B cell (primary cell): ENCODE results near the gene KSR2. TPM values are rescaled to one million over a fixed set of nuclear protein-coding genes. Genes with fewer than 3 reads are reported as not detected.

ENCODE experiments used
- ATAC-seq: fragments of 200-7000 bp; cut with Tn5 transposase; one replicate; pipeline ENCODE4 v1.10.0; 2021; ENCODE audit warnings: low read depth, mild to moderate bottlenecking, moderate number of reproducible peaks, moderate library complexity
- CTCF ChIA-PET: fragments of 350-600 bp; sonication (Branson Sonifier 250); formaldehyde crosslinking; loops from one replicate; lab custom pipeline; 2021; ENCODE audit warnings: antibody characterized with exemption, inconsistent platforms; lab: Charles Lee
- POLR2A ChIA-PET: fragments of 350-600 bp; sonication (Branson Sonifier 250); formaldehyde crosslinking; loops from one replicate; lab custom pipeline; 2021; ENCODE audit warnings: antibody characterized with exemption; lab: Charles Lee
- DNase-seq: peaks from one replicate; pipeline ENCODE4 v3.0.0; 2013
- H2AFZ ChIP-seq: 2 replicates; pipeline ENCODE4 v1.6.1; 2012; ENCODE audit warnings: mild to moderate bottlenecking, low read depth, low read length; ENCODE audit not compliant: insufficient read depth, poor library complexity, severe bottlenecking
- H3K27ac ChIP-seq, 2 donors: 1 replicate in 1 of 2; 2 replicates in 1 of 2; pipeline ENCODE4 v1.5.1; 2012 to 2013; ENCODE audit warnings: low read length in 2 of 2, mild to moderate bottlenecking in 2 of 2, moderate library complexity in 1 of 2
- H3K27me3 ChIP-seq, 4 experiments: fragments of 200-600 bp in 1 of 4; sonication (generic) in 1 of 4; replicated peaks in 1 of 4; 1 replicate in 2 of 4; 2 replicates in 2 of 4; pipeline versions ENCODE4 v1.6.1 to v1.7.0; 2013 to 2016; ENCODE audit warnings: low read length in 3 of 4, mild to moderate bottlenecking in 2 of 4, mixed read lengths in 1 of 4, moderate library complexity in 1 of 4; ENCODE audit not compliant: insufficient read depth in 4 of 4, control insufficient read depth in 3 of 4; ENCODE audit errors: control extremely low read depth in 1 of 4
- H3K36me3 ChIP-seq, 2 experiments: replicated peaks in 1 of 2; 1 replicate in 1 of 2; 2 replicates in 1 of 2; pipeline versions ENCODE4 v1.6.1 to v1.7.1; 2013; ENCODE audit warnings: low read length in 1 of 2; ENCODE audit not compliant: insufficient read depth in 2 of 2, control insufficient read depth in 1 of 2; ENCODE audit errors: control extremely low read depth in 1 of 2, extremely low read depth in 1 of 2
- H3K4me1 ChIP-seq, 2 donors: fragments of 200-600 bp in 1 of 2; sonication (generic) in 1 of 2; 1 replicate in 1 of 2; 2 replicates in 1 of 2; pipeline versions ENCODE4 v1.5.1 to v1.6.1; 2013 to 2017; ENCODE audit warnings: low read length in 2 of 2; ENCODE audit not compliant: control insufficient read depth in 2 of 2, insufficient read depth in 2 of 2
- H3K4me2 ChIP-seq: replicated peaks from 2 replicates; pipeline ENCODE3; 2012; ENCODE audit warnings: mild to moderate bottlenecking, low read depth, low read length; ENCODE audit not compliant: poor library complexity, severe bottlenecking
- H3K4me3 ChIP-seq, 5 experiments: fragments of 200-600 bp in 1 of 5; sonication (generic) in 1 of 5; 1 replicate in 3 of 5; 2 replicates in 2 of 5; pipeline versions ENCODE4 v1.5.1 to v1.7.0; 2011 to 2016; ENCODE audit warnings: low read length in 4 of 5, mild to moderate bottlenecking in 4 of 5, low read depth in 2 of 5, control low read depth in 1 of 5, moderate library complexity in 1 of 5; ENCODE audit not compliant: insufficient read depth in 1 of 5; ENCODE audit errors: control extremely low read depth in 1 of 5, extremely low read depth in 1 of 5
- H3K79me2 ChIP-seq: fragments of 200-600 bp; sonication (generic); one replicate; pipeline ENCODE4 v1.6.0; 2016; ENCODE audit warnings: low read length; ENCODE audit not compliant: control insufficient read depth, insufficient read depth
- H3K9ac ChIP-seq: fragments of 200-600 bp; sonication (generic); 2 replicates; pipeline ENCODE4 v1.6.1; 2017; ENCODE audit warnings: mild to moderate bottlenecking, low read length, moderate library complexity
- H3K9me3 ChIP-seq, 3 donors: one replicate each; pipeline versions ENCODE4 v1.6.1 to v1.7.1; 2013; ENCODE audit warnings: low read length in 2 of 3; ENCODE audit not compliant: control insufficient read depth in 2 of 3, insufficient read depth in 1 of 3; ENCODE audit errors: control extremely low read depth in 1 of 3
- H4K20me1 ChIP-seq: 2 replicates; pipeline ENCODE4 v1.6.0; 2012; ENCODE audit warnings: mild to moderate bottlenecking, low read length; ENCODE audit not compliant: insufficient read depth, control insufficient read depth, poor library complexity, severe bottlenecking
- H3K27ac Mint-ChIP-seq: one replicate; pipeline ENCODE4 v1.8.0; 2021; ENCODE audit warnings: mixed read lengths
- H3K27me3 Mint-ChIP-seq: one replicate; pipeline ENCODE4 v1.8.0; 2021; ENCODE audit warnings: mixed read lengths
- H3K4me1 Mint-ChIP-seq: one replicate; pipeline ENCODE4 v1.8.0; 2021; ENCODE audit warnings: mixed read lengths
- H3K4me3 Mint-ChIP-seq: one replicate; pipeline ENCODE4 v1.8.0; 2021; ENCODE audit warnings: mixed read lengths
- H3K9me3 Mint-ChIP-seq: one replicate; pipeline ENCODE4 v1.8.0; 2022; ENCODE audit warnings: mixed read lengths; ENCODE audit not compliant: insufficient read depth
- CTCF ChIP-seq: fragments of 200-600 bp; IDR thresholded peaks from one replicate; pipeline ENCODE4 v1.8.0; 2022; ENCODE audit warnings: antibody characterized with exemption, mild to moderate bottlenecking
- EZH2 ChIP-seq: IDR thresholded peaks from 2 replicates; pipeline ENCODE4 v1.6.1; 2012; ENCODE audit warnings: borderline replicate concordance, low read depth, mild to moderate bottlenecking, moderate library complexity, low read length; ENCODE audit not compliant: insufficient read depth, poor library complexity, severe bottlenecking
- WGBS: methylation state at CpG from one replicate; pipeline ENCODE4 v1.1.5; 2013; ENCODE audit warnings: missing lambda C conversion rate; ENCODE audit not compliant: insufficient coverage; 5-methylcytosine and 5-hydroxymethylcytosine counted together
- intact Hi-C: fragments of 100-400 bp; cut with micrococcal nuclease; formaldehyde crosslinking; loops from one replicate; pipeline ENCODE4 v1.10.0; 2022
- polyA plus RNA-seq: library from polyadenylated mRNA; depleted of rRNA; stranded (reverse); fragments of >200 nt; gene quantifications from 2 replicates; pipeline ENCODE4 v1.2.3, GENCODE V29; 2012
- total RNA-seq, 2 donors: library from RNA; stranded (reverse); fragments of 120-200 nt in 1 of 2; gene quantifications; 1 replicate in 1 of 2; 2 replicates in 1 of 2; pipeline versions ENCODE4 v1.2.3 to v1.2.4, GENCODE V29; 2013 to 2022

Gene KSR2
- total and polyA plus RNA-seq, 2 donors (not counting 1 experiment from before 2014, with no cell fraction given) = not detected

DNA sequence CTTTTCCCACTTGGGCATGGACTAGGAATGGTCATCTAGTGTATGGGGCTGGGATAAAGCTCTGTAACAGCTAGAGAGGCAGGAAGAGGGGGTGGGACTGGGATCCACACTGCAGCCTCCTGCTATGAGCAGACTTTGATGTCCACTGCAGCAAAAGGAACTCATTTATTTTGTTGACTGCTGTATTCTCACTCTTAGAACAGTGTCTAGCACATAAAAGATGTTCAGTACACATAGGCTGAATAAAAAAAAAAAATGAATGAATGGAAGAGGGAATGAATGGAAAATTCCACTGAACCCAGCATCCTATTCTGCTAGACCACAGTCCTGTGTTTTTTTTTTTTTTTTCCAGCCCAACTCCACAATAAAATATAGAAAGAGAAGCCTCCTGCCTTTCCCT is 501.2 kb downstream of the KSR2 start:
- H3K79me2 ChIP-seq = no peaks in the 10 kb centered on the region
- no peak overlapping the region for H3K4me3 ChIP-seq
- Mint-ChIP-seq H3K4me3 (no peak overlapping the region), H3K4me1 (no peaks in the 10 kb centered on the region), H3K27ac (no peak overlapping the region), H3K9me3 (peaks cover 2% of the 10 kb centered on the region), H3K27me3 (no peaks in the 10 kb centered on the region)
- no peak overlapping the region for H2AFZ ChIP-seq
- no peak overlapping the region for H3K9ac ChIP-seq
- intact Hi-C loops = no loop called here
- no peaks in the 10 kb centered on the region for H4K20me1 ChIP-seq
- ATAC-seq = no peak
- H3K27me3 ChIP-seq = no peaks in the 10 kb centered on the region
- no peaks in the 10 kb centered on the region for H3K4me1 ChIP-seq
- H3K4me2 ChIP-seq = no peak overlapping the region
- no peaks in the 10 kb centered on the region for H3K36me3 ChIP-seq
- ChIA-PET POLR2A (no interaction called here), CTCF (no interaction called here)
- DNase-seq = no peak
- no peak overlapping the region for H3K27ac ChIP-seq
- TF ChIP-seq CTCF (no peak), EZH2 (no peak)
- peaks cover 0 to 7% (median 0%) of the 10 kb centered on the region in 3 donors for H3K9me3 ChIP-seq

GRCh38 chr12:117466677-117467362 is 502.0 kb downstream of the KSR2 start:
- TF ChIP-seq EZH2 (no peak), CTCF (no peak)
- Histone ChIP-seq H3K27me3 (no peaks in the 10 kb centered on the region), H3K4me1 (no peaks in the 10 kb centered on the region), H3K4me3 (no peak overlapping the region), H3K79me2 (no peaks in the 10 kb centered on the region), H3K27ac (no peak overlapping the region), H3K9me3 (peaks cover 0 to 7% (median 0%) of the 10 kb centered on the region in 3 donors), H3K4me2 (no peak overlapping the region), H4K20me1 (no peaks in the 10 kb centered on the region), H3K36me3 (no peaks in the 10 kb centered on the region), H3K9ac (no peak overlapping the region), H2AFZ (no peak overlapping the region)
- intact Hi-C loops = no loop called here
- DNase-seq (no peak), ATAC-seq (no peak)
- H3K9me3 Mint-ChIP-seq = peaks cover 2% of the 10 kb centered on the region
- no peaks in the 10 kb centered on the region for H3K4me1 Mint-ChIP-seq
- POLR2A ChIA-PET = no interaction called here
- H3K4me3 Mint-ChIP-seq = no peak overlapping the region
- no peaks in the 10 kb centered on the region for H3K27me3 Mint-ChIP-seq
- H3K27ac Mint-ChIP-seq = no peak overlapping the region
- CTCF ChIA-PET = no interaction called here
- WGBS = 83% methylated on average over 20 of the region's 20 CpGs
